Thyroid gland (tissue), 4 donors: ENCODE data around the gene DIP2C.

Experiments used
- POLR2A ChIP-seq, 2 donors: fragments of 450-650 bp; IDR thresholded peaks; one replicate each; pipeline ENCODE4 v1.6.1; 2017; ENCODE audit warnings: antibody characterized with exemption in 2 of 2, mild to moderate bottlenecking in 2 of 2, moderate library complexity in 1 of 2
- TF ChIP-seq, protein P1 (sequence below), 6 experiments: fragments of 200-600 bp in 3 of 6; fragments of 450-650 bp in 3 of 6; sonication (generic) in 3 of 6; IDR thresholded peaks; one replicate each; pipeline ENCODE4 v1.5.1; 2016 to 2019; ENCODE audit warnings: antibody characterized with exemption in 6 of 6, mild to moderate bottlenecking in 2 of 6, inconsistent platforms in 1 of 6, moderate library complexity in 1 of 6

- TF ChIP-seq, protein P1, sequence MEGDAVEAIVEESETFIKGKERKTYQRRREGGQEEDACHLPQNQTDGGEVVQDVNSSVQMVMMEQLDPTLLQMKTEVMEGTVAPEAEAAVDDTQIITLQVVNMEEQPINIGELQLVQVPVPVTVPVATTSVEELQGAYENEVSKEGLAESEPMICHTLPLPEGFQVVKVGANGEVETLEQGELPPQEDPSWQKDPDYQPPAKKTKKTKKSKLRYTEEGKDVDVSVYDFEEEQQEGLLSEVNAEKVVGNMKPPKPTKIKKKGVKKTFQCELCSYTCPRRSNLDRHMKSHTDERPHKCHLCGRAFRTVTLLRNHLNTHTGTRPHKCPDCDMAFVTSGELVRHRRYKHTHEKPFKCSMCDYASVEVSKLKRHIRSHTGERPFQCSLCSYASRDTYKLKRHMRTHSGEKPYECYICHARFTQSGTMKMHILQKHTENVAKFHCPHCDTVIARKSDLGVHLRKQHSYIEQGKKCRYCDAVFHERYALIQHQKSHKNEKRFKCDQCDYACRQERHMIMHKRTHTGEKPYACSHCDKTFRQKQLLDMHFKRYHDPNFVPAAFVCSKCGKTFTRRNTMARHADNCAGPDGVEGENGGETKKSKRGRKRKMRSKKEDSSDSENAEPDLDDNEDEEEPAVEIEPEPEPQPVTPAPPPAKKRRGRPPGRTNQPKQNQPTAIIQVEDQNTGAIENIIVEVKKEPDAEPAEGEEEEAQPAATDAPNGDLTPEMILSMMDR (IDR thresholded peaks at IDR 0.05): no peak
- TF ChIP-seq POLR2A (IDR thresholded peaks at IDR 0.05): no peak
Measured at GRCh38 chr10:476455-476780, 213.1 kb downstream of the DIP2C start.
